Keratinocyte (primary cell): ENCODE measurements around the gene SREBF1.

Experiments used
- CTCF ChIP-seq, 3 experiments: IDR thresholded peaks in 1 of 3; conservative IDR thresholded peaks in 1 of 3; optimal IDR thresholded peaks in 1 of 3; 2 replicates in 2 of 3; 3 replicates in 1 of 3; pipeline versions ENCODE3 to v1.5.1; 2011; ENCODE audit warnings: low read length in 3 of 3, mild to moderate bottlenecking in 3 of 3, moderate library complexity in 2 of 3, control low read depth in 1 of 3, inconsistent platforms in 1 of 3; ENCODE audit not compliant: insufficient read depth in 2 of 3; ENCODE audit errors: extremely low read depth in 1 of 3
- EZH2 ChIP-seq: IDR thresholded peaks from one replicate; pipeline ENCODE4 v1.6.1; 2012; ENCODE audit warnings: inconsistent platforms, mild to moderate bottlenecking, low read length, moderate library complexity

- TF ChIP-seq EZH2 (no peak), CTCF (optimal IDR thresholded peaks at IDR 0.05 in 1 of 3, IDR thresholded peaks at IDR 0.05 in 1 of 3, conservative IDR thresholded peaks at IDR 0.05 in 1 of 3; ENCODE audit: extremely low read depth in 1 of 3, insufficient read depth in 2 of 3, low read length in 3 of 3) (no peak)
Observed at GRCh38 chr17:17814162-17815061, 22.4 kb downstream of the SREBF1 start.
